NCI-H748 (cell line): ENCODE results near the gene GMCL2.

Experiments used
- DNase-seq: peaks from one replicate; lab custom pipeline; 2025; ENCODE audit not compliant: unreplicated experiment; lab: John Stamatoyannopoulos, UW

The GMCL2 gene

DNA sequence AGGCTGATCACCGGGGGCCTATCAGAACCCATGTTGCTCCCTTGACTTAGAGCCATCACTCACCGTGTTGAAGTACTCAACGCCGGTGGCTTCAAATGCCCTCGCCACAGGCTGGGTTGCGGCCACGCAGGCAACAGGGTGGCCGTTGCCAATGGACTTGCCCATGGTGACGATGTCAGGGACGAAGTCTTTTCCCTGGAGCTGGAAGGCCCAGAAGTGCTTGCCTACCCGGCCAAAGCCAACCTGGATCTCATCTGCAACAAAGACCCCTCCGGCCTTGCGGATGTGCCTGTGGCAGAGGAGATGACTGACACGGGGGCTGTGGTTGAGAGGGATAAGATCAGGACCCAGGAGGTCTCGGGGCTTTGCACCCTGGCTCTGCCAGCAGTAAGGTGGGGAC is 35.1 kb upstream of the GMCL2 start:
- DNase-seq = no peak

GRCh38 chr5:178221853-178222252 is 34.7 kb upstream of the GMCL2 start:
- DNase-seq = no peak

- no peak for DNase-seq
These were observed 34.1 kb upstream of the GMCL2 start for GRCh38 chr5:178221282-178221681.

GRCh38 chr5:178218827-178219226 is 31.7 kb upstream of the GMCL2 start:
- DNase-seq = no peak

- no peak for DNase-seq
These were observed 31.1 kb upstream of the GMCL2 start for GRCh38 chr5:178218237-178218776.

DNA sequence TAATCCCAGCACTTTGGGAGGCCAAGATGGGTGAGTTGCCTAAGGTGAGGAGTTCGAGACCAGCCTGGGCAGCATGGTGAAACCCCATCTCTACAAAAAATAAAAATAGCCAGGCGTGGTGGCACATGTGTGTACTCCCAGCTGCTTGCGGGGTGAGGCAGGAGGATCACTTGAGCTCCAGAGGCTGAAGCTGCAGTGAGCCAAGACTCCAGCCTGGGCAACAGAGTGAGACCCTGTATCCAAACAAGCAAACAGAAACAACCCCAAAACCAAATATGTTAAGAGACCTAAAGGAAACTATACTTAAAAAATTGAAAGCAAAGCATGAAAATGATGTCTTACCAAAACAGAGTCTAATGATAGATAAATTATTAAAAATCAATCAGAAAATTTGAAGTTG is 29.6 kb upstream of the GMCL2 start:
- DNase-seq = no peak

- DNase-seq = no peak
These were observed 28.9 kb upstream of the GMCL2 start for GRCh38 chr5:178216088-178216534.

DNA sequence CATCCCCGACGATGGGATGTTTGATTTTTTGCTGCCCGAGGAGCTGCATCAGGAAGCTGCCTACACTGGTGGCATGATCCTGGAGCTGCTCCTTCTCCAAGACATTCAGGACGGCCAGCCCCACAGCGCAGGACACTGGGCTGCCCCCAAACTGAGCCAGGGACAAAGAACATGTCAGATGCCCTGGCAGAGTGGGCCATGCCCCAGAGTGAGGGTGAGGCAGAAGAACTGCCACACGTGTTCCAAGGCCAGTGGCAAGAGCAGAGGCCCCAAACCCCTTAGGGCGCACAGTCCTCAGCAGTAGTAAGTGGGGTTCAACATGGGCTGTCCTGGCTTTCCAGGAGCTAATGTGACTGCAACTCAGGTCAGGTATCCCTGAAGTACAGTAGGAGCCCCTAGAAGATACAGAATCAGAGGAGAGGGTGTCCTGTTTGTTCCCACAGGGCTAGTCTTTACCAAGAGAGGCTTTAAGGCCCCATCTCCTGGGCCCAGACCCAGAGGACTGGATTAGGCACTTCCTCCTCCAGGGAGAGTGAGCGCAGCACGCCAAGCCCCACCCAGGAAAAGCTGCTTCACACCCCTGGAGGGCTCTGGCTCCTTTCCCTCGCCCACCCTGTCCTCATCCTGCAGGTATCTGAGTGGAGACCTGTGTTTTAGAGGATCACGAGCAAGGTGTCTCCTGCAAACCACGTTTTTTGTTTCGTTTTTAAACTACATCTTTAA is 28.3 kb upstream of the GMCL2 start:
- no peak for DNase-seq

DNA sequence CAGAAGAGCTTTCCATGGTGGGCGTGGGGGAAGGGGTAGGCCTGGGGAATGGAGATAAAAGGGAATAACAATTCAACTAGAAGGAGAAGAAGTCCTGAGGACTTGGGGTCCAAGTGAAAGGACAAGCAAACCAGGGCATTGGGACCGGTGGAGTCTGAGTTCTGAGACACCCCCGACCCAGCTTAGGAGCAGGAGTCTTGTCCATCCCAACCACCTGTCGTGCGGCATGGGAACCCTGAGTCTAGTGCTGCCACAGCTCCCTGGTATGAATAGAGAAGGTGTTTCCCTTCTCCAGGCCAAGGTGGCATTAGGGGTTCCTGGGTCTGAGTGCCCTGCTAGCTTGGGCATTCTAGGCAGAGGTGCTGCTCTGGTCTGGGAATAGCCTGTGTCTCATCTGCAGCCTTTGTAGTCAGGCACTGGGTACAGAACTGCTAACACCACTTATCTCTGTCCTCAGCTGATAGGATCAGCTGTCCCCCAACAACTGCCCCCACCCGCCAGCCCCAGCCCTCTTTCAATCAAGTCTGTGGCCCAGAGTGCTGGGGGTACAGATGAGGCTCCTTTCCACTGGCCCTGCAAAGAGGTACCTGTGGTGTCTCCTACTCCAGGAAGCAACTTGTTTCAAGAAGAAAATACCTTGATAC is 27.1 kb upstream of the GMCL2 start:
- DNase-seq = no peak

GRCh38 chr5:178213748-178214151 is 26.6 kb upstream of the GMCL2 start:
- DNase-seq = no peak

DNA sequence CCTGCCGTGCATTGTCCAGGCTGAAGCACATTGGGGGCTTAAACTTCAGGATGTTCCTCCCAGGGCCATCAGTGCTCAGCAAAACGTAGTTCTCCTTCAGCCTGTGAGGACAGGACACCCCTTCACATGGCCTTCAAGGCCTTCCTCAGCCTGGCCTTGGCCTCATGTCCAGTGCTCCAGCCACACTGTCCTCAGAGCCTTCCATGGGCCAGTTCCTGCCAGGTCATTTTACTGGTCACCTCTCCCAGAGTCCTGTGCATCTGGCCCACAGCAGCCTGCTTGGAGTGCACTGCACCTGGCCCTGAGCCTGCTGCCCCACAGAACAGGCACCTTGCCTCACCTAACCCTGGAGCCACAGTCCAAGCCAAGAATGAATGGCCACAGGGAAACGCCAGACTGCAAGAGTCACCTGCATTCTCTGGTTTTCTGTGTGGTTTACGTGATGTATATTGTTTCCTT is 25.9 kb upstream of the GMCL2 start:
- DNase-seq = no peak

DNA sequence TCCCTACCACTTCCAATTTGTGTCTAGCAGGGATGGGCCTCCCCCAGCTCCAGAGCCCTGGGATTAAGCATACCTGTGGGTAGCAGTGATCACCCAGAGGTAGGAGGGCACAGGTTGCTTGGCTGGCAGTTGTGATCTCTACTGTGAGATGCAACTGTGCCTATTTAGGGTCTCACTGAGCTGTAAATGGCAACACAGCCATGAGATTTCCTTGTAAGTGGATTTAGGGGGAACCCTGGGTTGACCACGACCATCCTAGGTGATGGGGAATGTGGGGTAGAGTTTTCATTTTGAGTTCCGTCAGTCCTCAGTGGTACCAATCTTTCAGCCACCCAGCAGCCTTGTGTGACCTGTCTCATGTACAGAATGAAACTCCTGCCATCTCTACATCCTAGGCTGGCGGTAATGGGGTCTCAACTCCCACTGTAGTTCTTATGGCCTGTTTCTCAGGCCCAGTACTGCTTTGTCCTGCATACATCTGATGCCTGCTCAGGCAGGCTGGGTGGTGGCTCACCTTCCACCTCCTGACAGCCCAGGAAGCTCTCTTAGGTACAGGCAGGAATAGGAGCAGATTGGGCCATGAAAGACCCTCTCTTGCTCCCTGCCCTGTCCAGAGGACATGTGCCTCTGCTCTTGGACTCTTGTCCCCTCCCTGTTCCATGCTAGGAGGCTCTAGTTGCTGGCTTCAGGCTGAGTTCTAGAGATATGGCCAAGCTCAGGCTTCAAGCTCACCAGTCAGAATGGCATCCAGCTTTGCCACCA is 25.3 kb upstream of the GMCL2 start:
- no peak for DNase-seq

GRCh38 chr5:178211095-178212048 is 24.2 kb upstream of the GMCL2 start:
- DNase-seq = no peak

- no peak for DNase-seq
These were observed 23.5 kb upstream of the GMCL2 start for GRCh38 chr5:178210686-178211085.

GRCh38 chr5:178210073-178210535 is 22.9 kb upstream of the GMCL2 start:
- DNase-seq = no peak

DNA sequence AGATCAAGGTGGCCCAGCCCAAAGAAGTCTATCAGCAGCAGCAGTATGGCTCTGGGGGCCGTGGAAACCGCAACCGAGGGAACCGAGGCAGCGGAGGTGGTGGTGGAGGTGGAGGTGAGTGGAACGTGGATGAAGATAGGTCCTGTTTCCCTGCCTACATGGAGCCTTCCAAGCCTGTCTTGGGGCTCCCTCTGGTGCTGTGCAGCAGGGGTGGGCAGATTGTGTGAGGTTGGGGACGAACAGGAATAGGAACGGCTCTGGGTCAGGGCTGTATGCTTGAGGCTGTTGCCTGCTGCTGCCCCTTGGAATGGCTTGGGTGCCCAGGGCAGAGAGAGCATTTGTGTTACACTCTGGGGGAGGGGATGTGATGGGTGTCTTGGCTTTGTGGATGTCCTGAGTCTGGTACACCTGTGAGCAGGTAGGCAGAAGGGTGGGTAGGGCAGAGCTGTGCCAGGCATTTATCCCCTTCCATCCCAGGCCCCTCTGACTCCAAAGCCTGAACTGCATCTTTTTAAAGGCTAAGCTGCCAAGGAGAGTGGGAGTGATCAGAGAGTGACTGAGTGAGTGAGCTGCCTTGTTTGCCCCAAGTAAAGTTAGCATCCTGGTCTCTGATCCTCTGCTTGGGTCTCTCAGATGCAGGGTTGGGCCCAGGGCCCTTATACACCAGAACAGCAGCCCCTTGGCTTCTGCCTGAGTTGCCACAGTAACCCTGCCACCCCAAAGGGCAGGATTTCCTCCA is 22.3 kb upstream of the GMCL2 start:
- no peak for DNase-seq

DNA sequence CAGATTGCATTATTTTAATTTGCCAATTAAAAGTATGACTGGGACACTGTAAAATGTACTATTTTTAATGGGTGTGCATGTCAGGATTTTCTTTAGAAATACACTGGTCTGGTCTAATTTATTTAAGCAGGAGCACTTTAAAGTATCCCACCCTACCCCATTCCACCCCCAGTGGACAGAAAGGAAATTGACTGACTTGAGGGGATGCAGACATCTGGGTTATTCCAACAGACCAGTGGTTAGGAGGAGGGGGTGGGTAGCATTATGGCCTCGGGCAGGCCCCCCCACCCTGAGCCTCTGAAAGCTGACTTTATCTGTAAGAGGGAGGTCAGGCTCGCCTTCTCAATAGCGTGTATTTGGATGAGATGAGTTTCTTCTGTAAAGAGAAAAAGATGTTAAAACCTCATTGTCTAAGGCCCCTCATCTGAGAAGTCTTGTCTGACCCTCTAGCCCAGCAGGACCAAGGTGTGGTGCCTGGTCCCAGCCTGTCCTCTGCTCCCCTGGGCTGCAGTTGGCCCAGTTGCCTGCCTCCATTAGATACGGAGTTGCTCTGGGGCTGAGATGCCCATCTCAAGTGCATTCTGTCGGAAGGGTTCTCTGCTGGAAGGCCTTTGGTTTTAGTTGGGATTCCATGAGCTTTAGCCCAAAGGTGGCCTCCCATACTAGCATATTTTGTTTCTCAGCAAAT is 21.5 kb upstream of the GMCL2 start:
- no peak for DNase-seq

DNA sequence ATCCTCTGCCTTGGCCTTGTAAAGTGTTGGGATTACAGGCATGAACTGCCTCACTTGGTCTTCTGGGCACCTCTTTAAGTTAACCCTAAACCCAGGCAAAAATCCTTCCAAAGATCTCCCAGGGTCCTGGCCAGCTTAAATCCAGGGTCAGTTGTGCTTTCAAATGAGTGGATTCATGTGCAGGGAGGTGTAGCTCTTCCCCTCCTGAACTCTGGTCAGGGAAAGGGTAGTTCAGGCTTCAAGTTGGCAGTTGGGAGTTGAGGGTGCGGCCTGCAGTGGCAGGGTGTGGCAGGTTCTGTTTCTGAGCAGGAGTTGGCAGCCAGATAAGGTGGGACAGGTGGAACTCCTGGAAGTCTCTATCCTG is 20.7 kb upstream of the GMCL2 start:
- no peak for DNase-seq

DNA sequence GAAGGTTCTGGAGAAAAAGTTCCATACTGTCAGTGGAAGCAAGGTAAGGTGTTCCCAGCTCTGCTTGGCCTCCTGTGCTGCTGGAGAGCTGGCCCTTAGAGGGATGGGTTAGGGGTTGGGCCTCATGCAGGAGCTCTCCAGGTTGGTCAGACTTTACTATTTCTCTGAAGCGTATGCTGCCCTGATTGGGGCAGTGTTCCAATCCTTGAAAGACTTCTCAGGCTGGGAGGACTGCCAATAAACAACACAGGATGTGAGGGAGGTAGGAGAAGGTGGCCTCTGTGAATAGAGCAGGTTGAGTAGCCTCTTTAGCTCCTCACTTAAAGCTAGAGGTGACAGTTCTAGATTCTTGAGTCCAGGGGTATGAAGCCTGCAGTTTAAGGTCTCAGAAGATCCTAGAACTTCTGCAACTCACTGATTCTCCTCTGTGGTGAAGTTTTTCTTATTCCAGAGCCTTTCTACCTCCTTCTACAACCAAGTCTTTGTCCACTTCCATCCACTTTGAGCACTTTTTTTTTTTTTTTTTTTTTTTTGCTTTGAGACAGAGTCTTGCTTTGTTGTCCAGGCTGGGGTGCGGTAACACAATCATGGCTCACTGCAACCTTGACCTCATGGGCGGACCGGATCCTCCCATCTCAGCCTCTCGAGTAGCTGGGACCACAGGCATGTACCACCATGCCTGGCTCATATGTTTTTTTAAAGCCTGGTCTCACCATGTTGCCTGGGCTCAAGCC is 20.2 kb upstream of the GMCL2 start:
- no peak for DNase-seq
